Stimulated activated CD4-positive, alpha-beta T cell treated with anti-CD3 and anti-CD28 coated beads, Interleukin-15, amount 100 ng/mL, for 48 hours (primary cell): ENCODE measurements around the gene EPC2.
A peak's percentile ranks its signal among the peaks of the same experiment; 100 is the strongest.

Source experiments
- DNase-seq, 2 donors: peaks; one replicate each; pipeline ENCODE4 v3.0.0-alpha.2; 2020; ENCODE audit warnings: low read depth in 2 of 2

Gene EPC2

GRCh38 chr2:148643998-148644882 lies at the start of gene EPC2:
Gene EPC2, plus strand, starts transcription at chr2:148644751. Its CDS starts 267 bp downstream, at chr2:148645018.
- DNase-seq, result peak; percentile 78 to 82

GRCh38 chr2:148596018-148596417 lies 48.5 kb upstream of the EPC2 start:
- DNase-seq, result no peak

DNA sequence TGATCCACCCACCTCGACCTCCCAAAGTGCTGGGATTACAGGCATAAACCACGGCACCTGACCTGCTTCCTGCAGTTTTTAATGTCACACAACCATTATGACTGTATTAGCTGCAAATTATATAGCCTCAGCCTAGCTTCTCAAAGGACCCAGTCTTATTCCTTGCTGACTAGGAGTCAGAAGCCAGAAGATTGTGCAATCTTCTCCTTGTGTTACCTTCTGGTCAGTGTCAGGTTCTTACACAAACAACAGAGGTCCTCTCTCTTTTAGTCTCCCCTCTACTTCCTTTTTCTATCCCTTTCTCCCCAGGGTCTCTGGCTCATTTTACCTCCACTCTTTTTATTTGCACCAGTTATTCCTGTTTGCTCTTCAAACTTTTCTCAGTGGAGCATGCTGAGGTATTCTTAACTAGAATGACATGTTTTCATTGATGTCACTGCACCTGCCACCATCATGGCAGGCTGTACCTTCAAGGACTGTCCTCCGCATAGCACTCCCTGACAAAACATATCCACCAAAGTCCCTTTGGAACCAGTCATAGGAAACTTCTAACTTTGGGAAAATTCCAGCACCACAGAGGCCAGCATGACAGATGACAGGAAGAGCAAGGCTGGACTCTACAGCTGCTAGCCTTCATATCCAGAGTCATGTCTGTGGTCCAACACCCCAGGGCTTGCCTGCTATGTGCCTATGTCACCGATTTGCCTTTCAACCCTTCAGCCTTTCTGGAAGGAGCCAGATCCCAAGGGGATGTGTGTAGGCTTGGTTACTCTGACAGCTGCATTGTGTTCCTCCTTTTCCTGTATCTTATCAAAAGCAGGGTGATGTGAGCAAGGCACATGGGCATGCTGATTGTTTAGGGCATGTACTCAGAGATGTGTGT lies 45.2 kb upstream of the EPC2 start:
- no peak for DNase-seq

DNA sequence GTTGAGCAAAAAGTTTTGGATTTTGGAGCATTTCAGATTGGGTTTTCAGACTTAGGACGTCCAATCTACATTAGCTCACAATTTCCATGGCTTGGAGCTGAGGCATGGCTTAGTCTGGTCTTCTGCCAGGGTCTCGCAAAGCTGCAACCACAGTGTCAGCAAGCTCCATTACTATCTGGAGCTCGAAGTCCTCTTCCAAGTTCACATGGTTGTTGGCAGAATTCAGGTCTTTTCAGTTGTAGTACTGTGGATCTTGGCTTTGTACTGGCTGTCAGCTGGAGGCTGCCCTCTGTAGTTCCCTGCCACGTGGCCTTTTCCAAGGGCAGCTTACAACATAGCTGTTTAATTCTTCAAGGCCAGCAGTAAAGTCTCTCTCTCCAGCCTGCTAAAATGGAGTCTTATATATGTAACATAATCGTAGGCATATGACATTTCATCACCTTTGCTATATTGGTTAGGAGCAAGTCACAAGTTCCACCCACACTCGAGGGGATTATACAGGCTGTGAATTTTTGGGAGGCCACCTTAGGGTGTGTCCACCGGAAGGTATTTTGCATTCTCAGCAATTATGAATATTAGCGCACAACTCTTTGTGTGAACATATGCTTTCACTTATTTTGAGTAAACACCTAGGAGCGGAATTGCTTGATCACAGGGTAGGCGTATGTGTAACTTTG lies 41.5 kb upstream of the EPC2 start:
- peak; percentile 10 to 45 for DNase-seq

DNA sequence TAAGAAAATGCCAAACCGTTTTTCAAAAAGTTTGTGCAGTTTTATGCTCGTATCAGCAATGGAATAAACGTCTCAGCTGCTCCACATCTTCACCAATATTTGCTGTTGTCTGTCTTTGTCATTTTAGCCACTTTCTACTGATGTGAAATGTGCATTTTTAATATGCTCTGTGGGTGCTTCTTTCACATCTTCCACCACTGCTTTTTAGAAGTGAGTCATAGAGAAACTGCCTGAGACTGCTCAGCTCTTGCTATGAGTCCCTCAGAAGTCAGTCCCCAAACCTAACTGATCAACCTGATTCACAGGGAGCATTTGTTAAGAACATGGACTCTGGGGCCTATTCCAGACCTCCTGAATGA lies 41.0 kb upstream of the EPC2 start:
- DNase-seq, result no peak

DNA sequence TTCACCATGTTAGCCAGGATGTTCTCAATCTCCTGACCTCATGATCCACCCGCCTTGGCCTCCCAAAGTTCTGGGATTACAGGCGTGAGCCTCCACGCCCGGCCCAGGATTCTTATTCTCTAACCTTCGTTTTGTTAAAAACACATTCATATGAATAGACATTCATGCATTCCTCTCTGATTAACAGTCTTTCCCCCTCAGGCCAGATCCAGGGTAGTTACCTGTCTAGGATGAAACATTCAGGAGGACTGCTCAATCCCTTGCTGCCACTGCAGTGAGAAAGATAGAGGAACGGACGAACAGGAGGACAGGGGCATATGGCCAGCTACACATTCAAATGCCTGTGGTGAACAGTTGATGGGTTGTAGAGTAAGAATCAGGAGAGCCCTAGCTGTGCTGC lies 39.6 kb upstream of the EPC2 start:
- DNase-seq, result no peak

- no peak for DNase-seq
These were observed 37.0 kb upstream of the EPC2 start for GRCh38 chr2:148607566-148607965.

- DNase-seq, result no peak
These were observed 31.1 kb upstream of the EPC2 start for GRCh38 chr2:148613231-148614013.

GRCh38 chr2:148614014-148614321 lies 30.6 kb upstream of the EPC2 start:
- DNase-seq, result no peak

GRCh38 chr2:148614322-148615049 lies 30.1 kb upstream of the EPC2 start:
- no peak for DNase-seq

GRCh38 chr2:148615381-148615841 lies 29.1 kb upstream of the EPC2 start:
- DNase-seq, result no peak

DNA sequence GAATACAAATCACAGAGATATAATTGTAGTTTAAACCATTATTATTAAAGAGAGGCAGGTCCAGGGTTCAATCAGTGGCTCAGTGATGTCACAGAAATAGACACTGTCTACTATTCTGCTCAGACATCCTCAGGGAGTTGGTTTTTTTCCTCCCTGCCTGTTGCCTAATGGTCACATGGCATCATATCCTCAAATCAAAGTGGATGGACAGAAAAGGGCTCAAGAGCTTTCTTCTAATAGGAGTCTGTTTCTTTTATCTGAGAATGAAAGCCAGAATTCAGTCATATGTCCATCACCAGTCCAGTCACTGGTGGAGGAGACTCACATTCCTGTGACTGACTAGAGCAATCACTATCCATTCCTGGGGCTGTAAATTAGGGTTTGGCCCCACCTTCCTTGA lies 27.9 kb upstream of the EPC2 start:
- no peak for DNase-seq

- DNase-seq, result no peak
These were observed 27.3 kb upstream of the EPC2 start for GRCh38 chr2:148617219-148617618.

GRCh38 chr2:148619560-148620195 lies 24.9 kb upstream of the EPC2 start:
- DNase-seq, result no peak

GRCh38 chr2:148622366-148622765 lies 22.2 kb upstream of the EPC2 start:
- DNase-seq, result no peak

GRCh38 chr2:148623086-148623485 lies 21.5 kb upstream of the EPC2 start:
- no peak for DNase-seq

DNA sequence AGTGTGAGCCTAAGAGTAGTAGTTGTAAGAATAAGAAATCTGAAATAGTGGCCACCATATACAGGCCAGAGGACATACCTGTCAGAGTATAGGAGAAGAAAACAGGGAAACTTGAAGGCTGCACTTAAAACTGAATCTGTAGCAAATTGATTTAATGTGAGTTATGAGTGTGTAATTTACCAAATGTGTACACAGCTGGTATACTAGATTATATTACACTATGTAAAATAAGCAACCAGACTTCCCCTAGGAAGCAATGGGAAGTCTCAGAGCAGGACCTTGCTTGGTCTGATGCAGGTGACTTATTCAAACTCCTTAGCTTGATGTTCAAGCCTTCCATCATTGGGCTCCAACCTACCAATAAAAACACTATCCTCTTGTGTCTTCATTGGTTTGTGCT lies 17.3 kb upstream of the EPC2 start:
- no peak for DNase-seq

DNA sequence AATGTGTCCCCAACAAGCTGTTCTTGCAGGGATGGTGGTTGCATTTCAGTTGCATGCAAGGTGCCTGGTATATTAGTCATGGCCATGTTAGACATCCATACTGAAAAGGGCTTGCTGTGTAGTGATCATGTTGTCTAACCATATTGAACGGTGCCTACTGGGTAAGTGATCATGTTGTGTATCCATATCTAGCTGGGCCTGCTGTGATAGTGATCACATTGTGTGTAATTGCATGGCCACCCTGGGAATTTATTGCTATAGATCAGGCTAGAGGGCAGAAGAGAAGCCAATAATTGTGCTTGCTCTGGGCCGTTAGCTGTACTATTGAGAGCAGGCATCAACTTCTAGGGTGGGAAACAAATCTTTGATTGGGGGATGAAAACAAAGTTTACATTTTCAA lies 9.8 kb upstream of the EPC2 start:
- no peak for DNase-seq

GRCh38 chr2:148638543-148638942 lies 6.0 kb upstream of the EPC2 start:
- DNase-seq, result no peak

DNA sequence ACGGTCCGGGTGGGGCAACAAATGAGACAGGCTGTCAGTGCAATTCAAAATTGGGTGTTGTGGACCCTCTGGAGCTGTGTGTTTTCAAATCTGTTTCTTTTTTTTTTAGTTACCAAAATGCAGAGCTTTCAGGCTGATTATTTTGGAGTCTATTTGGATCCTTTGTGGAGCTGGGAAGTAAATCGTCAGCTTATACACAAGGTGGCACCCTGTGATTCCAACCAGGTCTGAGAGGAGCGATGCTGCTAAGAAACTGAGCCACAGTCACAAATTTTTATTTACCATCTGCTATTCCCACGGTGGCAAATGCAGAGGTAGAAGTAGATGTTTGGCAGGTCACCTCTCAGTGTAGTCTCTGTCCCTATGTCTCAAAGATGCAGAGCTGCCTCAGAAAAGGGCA lies 3.8 kb upstream of the EPC2 start:
- no peak for DNase-seq
